Choroid plexus epithelial cell (primary cell): ENCODE measurements around the gene GABRG3.

Experiments
- DNase-seq: peaks from one replicate; pipeline ENCODE4 v3.0.0-alpha.2; 2010; ENCODE audit warnings: low read depth
- H3K4me3 ChIP-seq: 2 replicates; pipeline ENCODE4 v1.5.1; 2011; ENCODE audit warnings: low read depth, mild to moderate bottlenecking, control low read depth, low read length, moderate library complexity
- CTCF ChIP-seq: conservative IDR thresholded peaks from 2 replicates; pipeline ENCODE4 v1.5.1; 2011; ENCODE audit warnings: low read depth, mild to moderate bottlenecking, control low read depth, inconsistent platforms, low read length, moderate library complexity

Gene GABRG3

DNA sequence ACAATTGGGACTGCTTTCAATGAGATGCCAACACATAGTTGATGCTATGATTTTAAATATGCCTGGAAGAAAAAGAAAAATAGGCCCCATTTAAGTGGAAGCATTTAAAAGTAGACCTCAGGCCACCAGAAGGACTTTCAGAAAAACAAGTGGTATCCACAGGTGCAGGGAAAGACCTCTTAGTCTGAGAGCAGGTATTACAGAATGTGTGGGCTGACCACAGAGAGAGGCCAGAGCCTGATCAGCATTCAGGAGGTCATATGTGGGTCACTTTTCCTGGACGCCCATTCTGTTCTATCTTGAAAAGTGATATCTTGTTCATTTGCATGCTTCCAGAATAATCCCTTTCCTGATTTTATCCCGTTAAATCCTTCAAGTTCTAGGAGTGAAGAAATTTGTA, 95.5 kb downstream of the GABRG3 start:
- no peak for DNase-seq
- no peak overlapping the region for H3K4me3 ChIP-seq
- no peak for TF ChIP-seq CTCF

DNA sequence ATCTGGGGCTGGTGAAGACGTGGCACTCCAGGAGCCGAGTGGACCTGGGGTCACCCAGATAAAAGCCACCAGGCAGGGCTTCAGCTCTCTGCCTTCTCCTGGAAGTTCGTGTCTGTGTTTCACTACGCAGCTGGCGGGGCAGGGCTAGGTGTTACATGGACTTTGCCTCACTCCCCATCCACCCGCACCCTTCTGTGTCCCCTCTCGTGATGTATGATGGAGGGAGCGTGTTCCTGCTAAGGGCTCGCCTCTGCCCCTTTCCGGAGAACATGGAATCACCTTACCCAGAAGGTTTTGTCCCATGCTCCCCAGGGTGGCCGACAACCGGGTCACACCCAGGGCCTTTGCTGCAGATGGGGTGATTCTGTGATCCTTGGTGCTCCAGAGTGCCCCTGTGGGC, 96.2 kb downstream of the GABRG3 start:
- no peak for TF ChIP-seq CTCF
- H3K4me3 ChIP-seq: no peak overlapping the region
- DNase-seq: no peak

DNA sequence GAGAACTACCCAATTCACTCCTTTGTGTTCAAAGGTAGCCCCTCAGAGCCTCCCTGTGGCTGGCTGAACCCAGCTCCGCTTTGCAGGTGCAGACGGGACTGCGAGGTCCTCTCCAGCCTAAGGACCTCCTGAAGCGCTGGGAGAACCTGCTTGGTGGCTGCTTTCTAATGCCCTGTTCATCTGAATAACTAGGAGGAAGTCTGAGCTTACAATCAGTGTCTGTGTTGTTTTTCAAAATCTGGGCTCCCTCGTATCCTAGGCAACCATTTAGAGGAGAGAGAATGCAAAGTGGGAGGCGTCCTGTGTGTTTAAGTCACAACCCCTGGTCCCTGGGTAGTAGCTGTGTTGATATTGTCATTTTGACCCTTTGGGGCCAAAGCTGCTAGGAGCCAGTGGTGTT, 99.9 kb downstream of the GABRG3 start:
- no peak for DNase-seq
- H3K4me3 ChIP-seq: no peak overlapping the region
- TF ChIP-seq CTCF: no peak

GRCh38 chr15:27074179-27074578, 103.2 kb downstream of the GABRG3 start:
- no peak for DNase-seq
- TF ChIP-seq CTCF: no peak
- H3K4me3 ChIP-seq: no peak overlapping the region

- no peak overlapping the region for H3K4me3 ChIP-seq
- TF ChIP-seq CTCF: no peak
- no peak for DNase-seq
Observed at GRCh38 chr15:27077790-27078189, 106.8 kb downstream of the GABRG3 start.

GRCh38 chr15:27081676-27082418, 110.9 kb downstream of the GABRG3 start:
- no peak overlapping the region for H3K4me3 ChIP-seq
- TF ChIP-seq CTCF: no peak
- no peak for DNase-seq

DNA sequence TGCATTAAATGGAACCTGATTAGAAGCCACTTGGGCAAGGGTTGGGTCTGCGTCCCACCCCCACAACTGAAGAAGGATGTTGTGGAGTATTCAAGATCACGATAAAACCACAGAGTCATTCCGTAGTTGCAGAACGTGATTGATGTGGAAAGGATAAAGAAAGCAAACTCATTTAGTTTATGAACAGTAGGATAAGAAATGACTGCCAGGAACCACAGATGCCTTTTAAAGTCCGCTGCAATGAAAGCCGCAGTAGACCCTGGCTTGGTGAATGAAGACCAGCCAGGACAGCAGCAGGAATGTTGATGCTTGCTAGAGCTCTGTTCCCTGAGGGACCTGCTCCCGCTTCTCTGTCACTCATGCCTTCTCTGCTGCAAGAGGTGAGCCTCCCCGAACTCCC, 111.5 kb downstream of the GABRG3 start:
- no peak overlapping the region for H3K4me3 ChIP-seq
- TF ChIP-seq CTCF: no peak
- no peak for DNase-seq
